DLD1 (cell line): ENCODE measurements around the gene CYB561D1.

Source experiments
- in situ Hi-C: cut with HindIII; loops from 2 replicates; pipeline ENCODE4 v1.10.0; 2017; ENCODE audit warnings: low sequenced_read_pairs

Gene CYB561D1

DNA sequence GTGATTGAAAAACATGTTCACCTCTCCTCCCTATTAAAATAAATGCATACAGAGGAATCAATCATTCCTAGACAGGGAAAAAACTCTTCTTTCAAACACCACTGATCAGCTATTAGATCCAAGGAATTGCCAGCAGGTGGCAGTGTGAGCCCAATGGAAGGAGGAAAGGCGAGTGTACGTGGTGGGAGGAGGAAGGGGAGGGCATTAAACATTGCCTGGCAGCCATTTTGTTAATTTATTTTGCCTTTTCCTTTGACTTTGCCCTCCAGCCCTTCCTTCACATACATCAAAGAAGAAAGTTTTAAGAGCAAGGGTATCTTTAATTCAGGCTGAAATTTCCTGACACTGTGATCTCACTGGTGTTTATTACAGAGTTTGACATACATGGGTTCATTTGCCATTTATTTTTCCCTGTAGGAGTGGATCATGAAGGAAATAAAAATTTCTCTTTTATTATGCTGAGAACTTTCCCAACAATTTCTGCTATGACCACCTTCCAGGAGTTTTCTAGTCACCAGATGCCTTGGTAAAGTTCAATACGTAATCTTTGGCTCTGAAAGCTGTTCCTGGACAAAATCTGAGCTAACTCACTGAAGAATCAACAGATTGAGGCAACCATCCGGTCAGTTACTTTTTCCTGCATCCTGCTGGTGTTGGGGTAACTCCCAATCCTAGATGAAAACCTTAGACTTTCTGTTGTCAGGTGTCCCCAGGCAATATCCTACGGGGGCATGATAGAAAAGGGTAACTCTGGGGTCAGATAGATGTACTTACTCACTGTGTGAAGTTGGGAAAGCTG, 52.6 kb downstream of the CYB561D1 start:
- in situ Hi-C loops = no loop called here

DNA sequence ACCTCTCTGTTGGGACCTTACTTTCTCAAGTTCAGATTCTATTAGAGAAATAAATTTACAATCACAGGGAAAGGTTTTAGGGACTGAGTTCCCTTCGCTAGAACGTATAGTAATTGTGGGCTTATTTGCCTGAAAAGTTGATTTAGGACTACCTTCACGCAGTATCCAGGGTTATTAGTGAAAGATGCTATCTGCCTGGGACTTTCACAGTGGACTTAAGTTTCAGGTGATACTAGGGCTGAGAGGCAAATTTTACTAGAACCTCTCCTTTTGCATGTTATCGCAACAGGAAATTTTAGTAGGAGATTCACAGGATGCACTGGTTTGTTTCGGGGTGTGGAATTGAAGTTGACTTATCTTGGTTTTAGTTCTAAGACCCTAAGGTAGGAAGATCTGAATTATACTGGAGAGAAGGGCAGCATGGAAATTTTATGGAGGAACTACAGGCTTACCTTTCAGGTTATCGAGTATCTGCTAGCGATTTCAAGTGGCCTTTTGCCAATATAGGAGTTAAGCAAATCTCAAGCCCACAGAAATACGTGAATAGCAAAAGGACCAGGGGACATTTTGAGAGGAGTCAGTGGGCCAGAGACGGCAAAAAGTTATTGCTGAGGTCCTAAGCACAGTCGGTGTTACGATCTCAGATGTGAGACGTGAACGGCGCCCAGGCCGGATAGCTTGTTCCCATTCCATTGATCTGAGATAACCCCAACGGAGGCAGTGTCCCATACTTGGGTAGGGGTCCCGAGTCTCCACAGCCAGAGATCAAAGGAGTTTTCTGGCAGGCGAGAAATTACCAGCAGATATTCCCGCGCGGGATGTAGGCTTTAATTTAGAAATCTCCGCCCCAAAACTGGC, 53.8 kb downstream of the CYB561D1 start:
- in situ Hi-C loops = no loop called here

- in situ Hi-C loops = no loop called here
Observed at GRCh38 chr1:109548321-109549267, 54.7 kb downstream of the CYB561D1 start, which contains the start of gene GNAI3. Gene GNAI3, plus strand, starts transcription at chr1:109548615. Its CDS starts 106 bp downstream, at chr1:109548721.
